Neuron (in vitro differentiated cells): ENCODE measurements around the gene PINLYP.
A peak's percentile ranks its signal among the peaks of the same experiment; 100 is the strongest.

Experiments used
- H2AFZ ChIP-seq: one replicate; pipeline ENCODE4 v1.6.1; 2013; ENCODE audit warnings: low read depth, mild to moderate bottlenecking, inconsistent platforms, low read length, moderate library complexity
- H3K27me3 ChIP-seq: one replicate; pipeline ENCODE4 v1.6.1; 2013; ENCODE audit warnings: low read length; ENCODE audit not compliant: insufficient read depth
- H3K36me3 ChIP-seq: one replicate; pipeline ENCODE4 v1.6.1; 2013; ENCODE audit warnings: low read length; ENCODE audit not compliant: insufficient read depth
- H3K4me1 ChIP-seq: one replicate; pipeline ENCODE4 v1.6.1; 2013; ENCODE audit warnings: low read length; ENCODE audit not compliant: insufficient read depth
- H3K4me3 ChIP-seq: 2 replicates; pipeline ENCODE4 v1.5.1; 2013; ENCODE audit warnings: mild to moderate bottlenecking, low read length, moderate library complexity
- H3K9me3 ChIP-seq: one replicate; pipeline ENCODE4 v1.6.1; 2013; ENCODE audit warnings: low read length

Gene PINLYP

DNA sequence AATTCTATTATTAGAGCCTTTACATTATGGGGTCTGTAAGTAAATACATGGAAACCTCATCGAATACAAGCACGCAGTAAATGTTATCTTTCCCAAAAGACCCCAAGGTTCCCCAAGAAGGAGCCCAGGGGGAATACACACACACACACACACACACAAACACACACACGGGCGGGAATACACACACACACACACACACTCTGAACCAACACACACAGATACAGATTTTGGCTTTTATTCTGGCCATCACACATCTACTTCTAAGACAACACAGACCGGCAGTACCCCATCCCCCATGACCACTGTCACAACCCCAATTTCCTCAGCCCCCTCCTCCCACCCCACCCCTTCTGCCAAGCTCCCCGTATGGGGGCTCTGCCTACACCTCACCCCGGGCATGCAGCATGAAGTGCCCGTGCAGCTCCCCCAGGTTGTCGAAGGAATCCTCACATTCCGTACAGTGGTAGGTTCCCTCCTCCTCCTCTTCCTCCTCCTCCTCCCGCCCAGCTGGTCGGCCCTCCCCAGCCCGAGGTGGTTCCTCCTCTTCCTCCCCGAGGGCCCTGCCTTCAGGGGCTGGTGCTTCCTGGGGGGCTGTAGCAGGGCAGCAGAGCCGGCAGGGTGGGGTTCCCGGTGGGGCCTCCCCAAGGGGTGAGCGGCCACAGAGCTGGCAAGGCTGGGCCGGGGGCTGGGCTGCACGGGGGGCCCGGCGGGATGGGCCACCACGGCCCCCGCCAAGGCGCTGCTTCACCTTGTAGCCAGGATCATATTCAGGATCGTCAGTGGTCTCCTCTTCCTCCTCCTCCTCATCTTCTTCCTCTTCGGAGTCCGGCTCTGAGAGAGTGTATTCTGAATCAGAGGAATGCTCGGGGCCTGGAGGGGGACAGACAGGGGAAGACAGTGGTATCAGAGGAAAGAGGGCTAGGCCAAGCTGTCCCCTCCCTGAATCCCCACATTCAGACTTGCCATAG is 31.9 kb downstream of the PINLYP start:
- Histone ChIP-seq H3K36me3 (peaks cover 66% of the 10 kb centered on the region), H3K27me3 (no peaks in the 10 kb centered on the region), H3K9me3 (no peaks in the 10 kb centered on the region), H2AFZ (no peak overlapping the region), H3K4me1 (no peaks in the 10 kb centered on the region), H3K4me3 (no peak overlapping the region)

DNA sequence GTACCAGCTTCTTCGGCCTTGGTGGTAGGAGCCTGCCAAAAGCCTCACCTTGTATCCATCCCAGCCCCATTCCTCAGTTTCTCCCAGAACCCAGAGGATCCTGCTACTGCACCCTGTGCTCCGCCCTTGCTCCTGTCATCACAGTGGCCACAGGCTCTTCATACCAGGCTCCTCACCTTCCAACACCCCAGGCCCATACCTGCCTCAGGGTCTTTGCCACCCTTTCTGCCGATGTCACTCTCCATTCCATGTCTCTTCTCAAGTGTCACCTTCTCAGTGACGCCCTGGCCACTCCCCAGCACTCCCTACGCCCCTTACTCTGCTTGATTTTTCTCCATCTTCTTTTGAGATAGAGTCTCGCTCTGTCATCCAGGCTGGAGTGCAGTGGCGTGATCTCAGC is 34.3 kb downstream of the PINLYP start:
- Histone ChIP-seq H2AFZ (no peak overlapping the region), H3K4me1 (no peaks in the 10 kb centered on the region), H3K36me3 (peaks cover 77% of the 10 kb centered on the region), H3K27me3 (no peaks in the 10 kb centered on the region), H3K4me3 (no peak overlapping the region), H3K9me3 (peaks cover 3% of the 10 kb centered on the region)

DNA sequence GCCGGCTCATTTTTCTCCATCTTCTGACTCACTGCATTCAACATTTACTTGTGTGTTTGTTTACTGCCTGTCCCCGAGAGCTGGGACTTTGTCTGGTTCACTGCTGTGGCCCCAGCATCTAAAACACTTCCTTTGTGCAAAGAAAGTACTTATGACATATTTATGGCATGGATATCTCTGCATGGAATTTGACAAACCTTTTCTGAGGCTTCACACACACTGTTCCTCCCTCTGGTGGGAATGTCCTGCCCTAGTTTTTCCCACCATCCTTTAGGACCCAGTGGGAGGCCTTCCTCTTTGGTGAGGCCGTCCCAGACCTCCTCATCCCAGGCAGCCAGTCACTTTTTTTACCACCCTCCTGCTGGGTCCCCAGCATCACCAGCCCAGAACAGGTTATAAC is 34.9 kb downstream of the PINLYP start:
- Histone ChIP-seq H3K4me3 (no peak overlapping the region), H3K9me3 (peaks cover 3% of the 10 kb centered on the region), H3K36me3 (peaks cover 76% of the 10 kb centered on the region), H2AFZ (no peak overlapping the region), H3K27me3 (no peaks in the 10 kb centered on the region), H3K4me1 (no peaks in the 10 kb centered on the region)

DNA sequence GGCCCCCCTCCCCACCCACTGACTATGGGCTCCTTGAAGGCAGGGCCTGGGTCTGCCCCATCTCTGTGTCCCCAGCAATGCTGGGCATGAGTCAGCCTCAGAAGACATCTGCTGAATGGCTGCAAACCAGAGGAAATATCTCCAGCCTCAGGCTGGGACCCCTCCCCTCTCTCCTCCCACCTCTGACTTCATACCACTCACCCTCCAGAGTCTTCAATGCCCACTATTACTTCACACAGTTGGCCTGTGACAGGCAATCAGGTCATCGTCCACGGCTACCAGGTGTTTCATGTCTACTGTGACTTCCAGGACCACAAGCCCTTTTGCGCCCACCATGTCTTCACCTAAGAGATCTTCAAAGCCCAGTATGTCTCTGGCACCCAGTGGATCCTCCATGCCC is 36.2 kb downstream of the PINLYP start, which contains the start of gene SRRM5:
TSS of gene SRRM5 (plus strand) at position 301 of the 400 bp plus-strand sequence. CDS start at position 335, 34 bp downstream.
- H3K36me3 ChIP-seq, result peaks cover 66% of the 10 kb centered on the region
- H3K9me3 ChIP-seq, result peaks cover 3% of the 10 kb centered on the region
- no peaks in the 10 kb centered on the region for H3K4me1 ChIP-seq
- H3K27me3 ChIP-seq, result no peaks in the 10 kb centered on the region
- H2AFZ ChIP-seq, result no peak within 1 kb of the TSS
- H3K4me3 ChIP-seq, result no peak within 1 kb of the TSS

DNA sequence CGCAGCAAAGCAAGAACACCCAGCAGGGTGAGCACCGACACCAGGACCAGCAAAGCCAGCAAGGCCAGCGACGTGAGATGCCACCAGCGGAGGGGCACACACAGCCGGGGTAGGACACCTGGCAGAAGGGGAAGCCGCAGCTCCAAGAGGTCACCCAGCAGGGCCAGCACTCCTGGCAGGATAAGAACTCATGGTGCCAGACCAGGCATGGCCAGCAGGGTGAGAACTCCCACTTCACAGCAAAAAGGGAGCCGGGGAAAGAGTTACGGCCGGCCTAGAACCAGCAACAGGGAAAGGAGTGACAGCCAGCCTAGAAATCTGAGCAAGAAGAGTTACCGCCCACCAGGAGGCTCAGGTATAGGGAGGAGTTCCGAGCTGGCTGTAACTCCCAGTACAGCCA is 36.8 kb downstream of the PINLYP start:
- H3K27me3 ChIP-seq, result no peaks in the 10 kb centered on the region
- H2AFZ ChIP-seq, result no peak overlapping the region
- H3K9me3 ChIP-seq, result peaks cover 3% of the 10 kb centered on the region
- H3K4me3 ChIP-seq, result no peak overlapping the region
- no peaks in the 10 kb centered on the region for H3K4me1 ChIP-seq
- peaks cover 61% of the 10 kb centered on the region for H3K36me3 ChIP-seq

DNA sequence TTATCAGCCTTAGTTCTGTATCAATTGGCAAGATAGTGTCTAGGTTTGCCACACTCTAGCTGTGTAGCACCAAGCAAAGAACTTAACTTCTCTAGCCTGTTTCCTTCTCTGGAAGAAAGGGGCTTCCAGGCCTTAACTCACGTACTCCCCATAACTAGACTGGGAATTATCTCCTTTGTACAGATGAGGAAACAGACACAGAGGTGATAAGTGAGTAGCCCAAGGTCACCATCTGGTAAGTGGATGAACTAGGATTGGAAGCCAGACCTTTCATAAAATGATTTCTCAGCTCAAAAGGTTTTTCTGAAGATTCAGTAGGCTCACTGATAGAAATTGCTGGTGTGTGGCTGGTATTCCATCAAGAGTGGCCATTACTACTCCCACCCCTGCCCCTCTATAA is 40.7 kb downstream of the PINLYP start:
- Histone ChIP-seq H3K27me3 (no peaks in the 10 kb centered on the region), H3K4me3 (no peak overlapping the region), H2AFZ (no peak overlapping the region), H3K36me3 (peaks cover 32% of the 10 kb centered on the region), H3K9me3 (peaks cover 3% of the 10 kb centered on the region), H3K4me1 (peaks cover 16% of the 10 kb centered on the region)

DNA sequence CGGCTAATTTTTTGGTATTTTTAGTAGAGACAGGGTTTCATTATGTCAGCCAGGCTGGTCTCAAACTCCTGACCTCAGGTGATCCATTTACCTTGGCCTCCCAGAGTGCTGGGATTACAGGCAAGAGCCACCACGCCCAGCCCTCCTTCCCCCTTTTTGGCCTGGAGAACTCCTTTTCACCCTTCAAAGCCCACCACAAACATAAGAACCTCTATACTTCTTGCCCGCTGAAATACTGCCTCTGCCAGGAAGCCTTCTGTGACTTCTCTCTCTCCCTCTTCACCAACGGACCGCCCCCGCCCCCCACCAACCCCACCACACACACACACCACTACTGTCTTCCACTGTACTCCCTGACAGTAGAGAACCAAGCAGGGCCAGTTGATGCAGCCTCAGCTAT is 41.4 kb downstream of the PINLYP start:
- Histone ChIP-seq H3K27me3 (no peaks in the 10 kb centered on the region), H3K36me3 (peaks cover 30% of the 10 kb centered on the region), H3K4me1 (peaks cover 16% of the 10 kb centered on the region), H2AFZ (no peak overlapping the region), H3K9me3 (peaks cover 3% of the 10 kb centered on the region), H3K4me3 (no peak overlapping the region)

DNA sequence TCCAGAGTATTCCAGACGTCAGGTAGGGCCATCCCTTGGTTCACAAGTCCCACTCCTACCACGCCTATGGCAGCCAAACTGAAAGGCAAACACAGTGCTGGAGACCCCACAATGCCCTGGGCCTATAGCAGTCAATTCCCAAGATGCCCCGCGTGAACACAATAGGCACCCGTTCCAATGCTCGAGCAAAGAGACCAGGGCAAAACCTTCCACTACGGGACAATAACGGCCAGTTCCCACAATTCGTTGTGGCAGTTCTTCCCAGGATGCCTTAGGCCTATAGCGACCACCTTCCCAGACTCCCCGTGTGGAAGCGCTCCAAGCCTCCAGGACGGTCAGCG is 43.3 kb downstream of the PINLYP start:
- H2AFZ ChIP-seq, result peak overlapping the region; percentile 2
- peaks cover 3% of the 10 kb centered on the region for H3K9me3 ChIP-seq
- H3K4me3 ChIP-seq, result peak overlapping the region; percentile 87
- peaks cover 16% of the 10 kb centered on the region for H3K4me1 ChIP-seq
- no peaks in the 10 kb centered on the region for H3K27me3 ChIP-seq
- peaks cover 27% of the 10 kb centered on the region for H3K36me3 ChIP-seq

DNA sequence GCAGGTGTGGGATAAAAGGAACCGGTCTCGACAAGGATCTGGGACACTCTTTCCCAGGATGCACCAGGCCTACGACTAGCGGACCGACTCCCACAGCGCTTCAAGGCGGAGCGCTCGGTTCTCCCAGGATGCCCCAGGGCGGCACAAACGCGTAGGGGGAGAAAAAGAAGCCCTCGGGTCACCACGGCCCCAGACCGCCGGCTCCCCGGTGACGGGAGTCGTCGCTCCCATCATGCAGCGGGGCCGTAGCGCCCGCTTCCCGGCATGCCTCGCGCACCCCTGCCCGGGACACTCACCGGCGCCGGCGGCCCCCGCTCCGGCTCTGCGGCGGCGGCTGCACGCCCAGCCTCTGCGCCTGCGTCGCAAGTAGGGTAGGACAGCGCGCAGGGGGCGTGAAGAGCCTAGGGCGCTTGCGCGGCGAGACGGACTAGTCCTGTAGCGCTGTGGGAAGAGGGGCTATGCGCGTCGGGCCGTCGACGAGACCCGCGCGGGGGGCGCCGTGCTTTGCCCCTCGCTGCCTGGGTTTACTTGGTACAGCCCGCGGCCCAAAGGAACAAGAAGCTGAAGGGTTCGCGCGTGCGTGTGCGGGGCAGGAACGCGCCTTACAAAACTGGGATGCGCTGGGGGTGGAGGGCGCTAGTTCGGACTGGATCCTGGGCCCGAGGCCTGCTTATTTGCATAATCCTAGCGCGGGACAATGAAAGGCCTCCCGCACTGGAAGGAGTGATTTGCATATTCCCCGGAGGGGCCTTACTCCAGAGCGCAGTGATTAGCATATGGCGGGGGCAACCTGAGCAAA is 43.9 kb downstream of the PINLYP start, which contains the start of gene ZNF428:
TSS of gene ZNF428 (minus strand) at position 368 of the 799 bp plus-strand sequence. CDS start 5,325 bp downstream, outside the sequence.
- H3K9me3 ChIP-seq, result no peaks in the 10 kb centered on the region
- peak within 1 kb of the TSS; percentile 87 for H3K4me3 ChIP-seq
- H3K4me1 ChIP-seq, result peaks cover 16% of the 10 kb centered on the region

DNA sequence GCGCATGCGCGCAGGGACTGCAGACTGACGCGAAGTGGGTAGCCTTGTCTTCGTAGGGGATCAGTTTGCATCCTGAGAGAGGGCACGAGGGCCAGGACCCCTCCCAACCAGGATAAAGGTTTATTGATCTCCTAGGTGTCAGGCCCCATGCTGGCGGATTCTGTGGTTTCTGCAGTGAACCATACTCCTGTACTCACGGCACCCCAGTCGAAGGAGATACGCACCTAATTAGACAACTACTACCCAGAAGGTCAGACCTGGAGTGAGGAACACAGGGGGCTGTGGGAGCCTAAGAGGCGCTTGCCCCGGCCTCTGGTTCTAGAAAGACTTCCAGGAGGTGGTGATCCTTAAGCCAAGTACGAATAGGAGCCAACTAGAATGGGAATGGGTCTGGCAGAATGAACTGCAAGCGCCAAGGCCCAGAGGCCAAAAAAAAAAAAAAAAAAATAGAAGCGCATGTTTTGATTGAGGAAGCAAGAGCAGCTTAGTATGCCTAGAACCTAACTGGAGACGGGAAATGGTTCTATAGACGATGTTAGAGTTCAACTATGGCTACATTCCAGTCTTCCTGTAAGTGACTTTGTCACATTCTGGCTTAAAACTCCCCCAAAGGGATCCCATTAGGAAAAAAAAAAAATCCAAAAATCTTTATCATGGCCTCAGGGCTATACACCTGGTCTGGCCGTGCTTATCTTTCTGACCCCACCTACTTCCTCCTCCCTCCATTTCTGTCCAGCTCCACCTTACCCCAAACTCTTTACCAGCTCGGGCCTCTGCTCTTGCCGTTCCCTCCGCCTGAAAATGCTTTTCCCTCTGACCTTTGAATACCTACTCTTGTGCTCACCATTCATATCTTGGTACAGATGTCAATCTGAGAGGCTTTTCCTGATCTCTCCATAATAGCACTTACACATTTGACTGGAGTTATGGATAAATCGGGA is 44.7 kb downstream of the PINLYP start:
- Histone ChIP-seq H2AFZ (no peak overlapping the region), H3K9me3 (no peaks in the 10 kb centered on the region), H3K36me3 (peaks cover 36% of the 10 kb centered on the region), H3K4me3 (peak overlapping the region; percentile 87), H3K4me1 (peaks cover 16% of the 10 kb centered on the region), H3K27me3 (no peaks in the 10 kb centered on the region)

More for the DNA sequence above, 43.9 kb downstream of the PINLYP start, which contains the start of gene ZNF428:
- no peaks in the 10 kb centered on the region for H3K27me3 ChIP-seq
- peaks cover 28% of the 10 kb centered on the region for H3K36me3 ChIP-seq
- H2AFZ ChIP-seq, result peak within 1 kb of the TSS; percentile 2

DNA sequence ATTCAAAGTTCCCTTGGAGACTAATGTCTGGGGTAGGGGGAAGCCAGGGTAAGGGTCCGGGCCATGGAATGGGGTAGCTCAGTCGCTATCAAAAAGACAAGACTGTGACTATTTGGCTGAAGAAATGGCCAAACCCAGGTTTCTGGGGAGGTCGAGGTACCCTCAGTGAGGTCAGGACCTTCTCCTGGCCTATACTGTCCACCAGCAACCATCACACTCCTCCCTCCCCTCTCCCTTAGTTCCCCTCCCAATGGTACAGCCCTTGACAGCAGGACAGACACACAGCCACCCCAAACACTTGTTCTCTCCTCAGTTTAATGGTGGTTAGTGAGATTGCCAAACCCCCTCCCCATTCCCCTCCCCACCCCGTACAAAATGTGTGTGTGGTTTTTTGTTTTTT is 46.5 kb downstream of the PINLYP start:
- H3K9me3 ChIP-seq, result no peaks in the 10 kb centered on the region
- no peak overlapping the region for H2AFZ ChIP-seq
- H3K27me3 ChIP-seq, result no peaks in the 10 kb centered on the region
- peaks cover 51% of the 10 kb centered on the region for H3K36me3 ChIP-seq
- peaks cover 16% of the 10 kb centered on the region for H3K4me1 ChIP-seq
- H3K4me3 ChIP-seq, result no peak overlapping the region

DNA sequence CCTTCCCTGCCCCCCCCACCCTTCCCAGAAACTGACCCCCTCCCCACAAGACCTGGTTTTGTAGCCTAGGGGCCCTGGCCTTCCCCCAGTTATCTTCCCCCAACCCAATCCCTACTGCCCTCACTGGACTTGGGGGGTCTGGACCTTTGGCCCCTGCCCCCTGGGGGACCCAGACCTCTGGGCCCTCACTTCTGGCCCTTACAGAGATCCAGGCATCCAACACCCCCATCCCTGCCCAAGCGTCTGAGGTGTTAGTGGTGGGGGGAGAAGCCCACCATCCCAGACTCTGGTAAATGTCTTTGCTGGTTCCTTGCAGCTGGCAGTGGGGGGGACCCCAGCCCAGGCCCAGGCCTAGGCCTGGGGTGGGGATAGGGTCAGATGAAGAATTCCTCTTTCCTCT is 47.4 kb downstream of the PINLYP start:
- Histone ChIP-seq H3K4me1 (peaks cover 16% of the 10 kb centered on the region), H3K9me3 (no peaks in the 10 kb centered on the region), H2AFZ (no peak overlapping the region), H3K36me3 (peaks cover 59% of the 10 kb centered on the region), H3K4me3 (no peak overlapping the region), H3K27me3 (no peaks in the 10 kb centered on the region)
